Small intestine (tissue), 7 donors: Measurements from ENCODE around the gene SYMPK. TPM values are rescaled to one million over a fixed set of nuclear protein-coding genes. Genes with fewer than 3 reads are reported as not detected.
A peak's percentile ranks its signal among the peaks of the same experiment; 100 is the strongest.
"Not testable (repeated sequence)": the region's sequence is repeated elsewhere in the genome, so short reads cannot be mapped to it uniquely, and the experiment has no call there.

ENCODE experiments used
- DNase-seq, 2 donors: peaks; one replicate each; pipeline versions ENCODE4 v3.0.0 to v3.0.0-alpha.2; 2013
- FAIRE-seq: peaks from 2 replicates; lab custom pipeline; 2012; peaks lifted over from hg19 to GRCh38; lab: Jason Lieb, UNC
- H3K27ac ChIP-seq, 3 donors: one replicate each; pipeline ENCODE4 v1.5.1; 2013; ENCODE audit warnings: low read length in 2 of 3, mild to moderate bottlenecking in 2 of 3, control low read depth in 1 of 3, inconsistent platforms in 1 of 3, low read depth in 1 of 3, moderate library complexity in 1 of 3
- H3K27me3 ChIP-seq, 3 donors: one replicate each; pipeline ENCODE4 v1.6.1; 2013; ENCODE audit warnings: low read length in 3 of 3, inconsistent platforms in 1 of 3; ENCODE audit not compliant: control insufficient read depth in 3 of 3, insufficient read depth in 3 of 3
- H3K36me3 ChIP-seq, 3 donors: one replicate each; pipeline ENCODE4 v1.6.1; 2013; ENCODE audit warnings: low read length in 3 of 3, inconsistent platforms in 1 of 3, low read depth in 1 of 3, mild to moderate bottlenecking in 1 of 3, moderate library complexity in 1 of 3; ENCODE audit not compliant: control insufficient read depth in 3 of 3, insufficient read depth in 2 of 3
- H3K4me1 ChIP-seq, 3 donors: one replicate each; pipeline ENCODE4 v1.6.1; 2013; ENCODE audit warnings: low read length in 2 of 3, inconsistent platforms in 1 of 3, low read depth in 1 of 3, mild to moderate bottlenecking in 1 of 3, moderate library complexity in 1 of 3; ENCODE audit not compliant: control insufficient read depth in 3 of 3, insufficient read depth in 2 of 3
- H3K4me3 ChIP-seq, 3 donors: one replicate each; pipeline ENCODE4 v1.5.1; 2013; ENCODE audit warnings: low read length in 3 of 3, control low read depth in 1 of 3, inconsistent platforms in 1 of 3, low read depth in 1 of 3, mild to moderate bottlenecking in 1 of 3, moderate library complexity in 1 of 3
- H3K9me3 ChIP-seq, 2 donors: one replicate each; pipeline ENCODE4 v1.6.1; 2013; ENCODE audit warnings: low read depth in 1 of 2, low read length in 1 of 2; ENCODE audit not compliant: control insufficient read depth in 2 of 2, insufficient read depth in 1 of 2
- WGBS, 3 donors: extraction: QIAGEN DNeasy Blood & Tissue Kit; methylation state at CpG; one replicate each; pipeline ENCODE4 v1.1.7; 2013; 5-methylcytosine and 5-hydroxymethylcytosine counted together
- polyA plus RNA-seq, 4 donors: library from polyadenylated mRNA; stranded (reverse) in 3 of 4; unstranded in 1 of 4; fragments of 200-250 nt in 3 of 4; fragments of 120-200 nt in 1 of 4; gene quantifications; one replicate each; pipeline versions ENCODE4 v1.2.1 to v1.2.3, GENCODE V29; 2013
- donor health status: healthy with polysubstance abuse.
- donor health status: control.
- donor health status: control.
- donor health status: Bipolar disorder and iron deficiency.
- donor health status: healthy.

The SYMPK gene
- polyA plus RNA-seq, 4 donors, result 64.8 to 106 (median 72.4) TPM

GRCh38 chr19:45901912-45902650 lies 39.1 kb upstream of the SYMPK start, which contains the start of gene MYPOP:
Gene MYPOP, minus strand, starts transcription at chr19:45902613. Its CDS starts 840 bp downstream, at chr19:45901773.
- Histone ChIP-seq H3K4me3 (peak within 1 kb of the TSS; percentile 73 to 83 (median 77)), H3K36me3 (peaks cover 0 to 27% (median 3%) of the 10 kb centered on the region in 3 donors), H3K27ac (peak within 1 kb of the TSS; percentile 58 to 78 (median 68)), H3K27me3 (no peaks in the 10 kb centered on the region), H3K9me3 (no peaks in the 10 kb centered on the region), H3K4me1 (peaks cover 0 to 8% (median 0%) of the 10 kb centered on the region in 3 donors)
- FAIRE-seq, result no peak
- no peak for DNase-seq
- WGBS, 3 donors, result 0 to 1% (median 0%) methylated on average over 35 to 47 of the region's 47 CpGs

- no peak for FAIRE-seq
- WGBS, 3 donors, result 5 to 10% (median 9%) methylated on average over 55 to 69 of the region's 69 CpGs
Observed at GRCh38 chr19:45901432-45901911, 38.5 kb upstream of the SYMPK start.

GRCh38 chr19:45900738-45901431 lies 37.9 kb upstream of the SYMPK start:
- Histone ChIP-seq H3K9me3 (no peaks in the 10 kb centered on the region), H3K27me3 (no peaks in the 10 kb centered on the region), H3K36me3 (peaks cover 0 to 34% (median 3%) of the 10 kb centered on the region in 3 donors), H3K27ac (no peak overlapping the region), H3K4me3 (peak overlapping the region; percentile 73 to 83 (median 77)), H3K4me1 (peaks cover 0 to 12% (median 0%) of the 10 kb centered on the region in 3 donors)
- no peak for FAIRE-seq
- peak in 1 of 2 donors; percentile 44 for DNase-seq
- WGBS, 3 donors, result 58 to 64% (median 64%) methylated on average over 17 to 22 of the region's 22 CpGs

More at GRCh38 chr19:45901432-45901911, 38.5 kb upstream of the SYMPK start:
- Histone ChIP-seq H3K4me3 (peak overlapping the region; percentile 73 to 83 (median 77)), H3K9me3 (no peaks in the 10 kb centered on the region), H3K27me3 (no peaks in the 10 kb centered on the region), H3K36me3 (peaks cover 0 to 30% (median 3%) of the 10 kb centered on the region in 3 donors), H3K27ac (no peak overlapping the region), H3K4me1 (peaks cover 0 to 8% (median 0%) of the 10 kb centered on the region in 3 donors)
- peak in 1 of 2 donors; percentile 77 for DNase-seq

- WGBS, 3 donors, result 89 to 96% (median 95%) methylated on average over 4 of the region's 4 CpGs
- Histone ChIP-seq H3K36me3 (peaks cover 0 to 43% (median 4%) of the 10 kb centered on the region in 3 donors), H3K4me3 (no peak overlapping the region), H3K4me1 (peaks cover 0 to 21% (median 0%) of the 10 kb centered on the region in 3 donors), H3K27me3 (no peaks in the 10 kb centered on the region), H3K27ac (no peak overlapping the region), H3K9me3 (no peaks in the 10 kb centered on the region)
- FAIRE-seq (no peak), DNase-seq (no peak)
Observed at GRCh38 chr19:45899919-45900589, 37.1 kb upstream of the SYMPK start.

- no peaks in the 10 kb centered on the region for H3K9me3 ChIP-seq
- FAIRE-seq (no peak), DNase-seq (no peak)
- H3K4me3 ChIP-seq, result no peak overlapping the region
- peaks cover 0 to 28% (median 0%) of the 10 kb centered on the region in 3 donors for H3K4me1 ChIP-seq
- no peaks in the 10 kb centered on the region for H3K27me3 ChIP-seq
- peaks cover 0 to 51% (median 5%) of the 10 kb centered on the region in 3 donors for H3K36me3 ChIP-seq
- WGBS, 3 donors, result 90 to 97% (median 96%) methylated on average over 5 to 7 of the region's 7 CpGs
- H3K27ac ChIP-seq, result no peak overlapping the region
Observed at GRCh38 chr19:45899253-45899652, 36.3 kb upstream of the SYMPK start.

GRCh38 chr19:45897261-45897812 lies 34.4 kb upstream of the SYMPK start:
- H3K36me3 ChIP-seq, result peaks cover 0 to 57% (median 5%) of the 10 kb centered on the region in 3 donors
- no peaks in the 10 kb centered on the region for H3K27me3 ChIP-seq
- no peak for FAIRE-seq
- peaks cover 0 to 26% (median 0%) of the 10 kb centered on the region in 3 donors for H3K4me1 ChIP-seq
- no peaks in the 10 kb centered on the region for H3K9me3 ChIP-seq
- no peak overlapping the region for H3K27ac ChIP-seq
- no peak overlapping the region for H3K4me3 ChIP-seq
- no peak for DNase-seq
- WGBS, 3 donors, result 84 to 92% (median 88%) methylated on average over 8 of the region's 8 CpGs

GRCh38 chr19:45895983-45896599 lies 33.1 kb upstream of the SYMPK start:
- Histone ChIP-seq H3K27ac (peak overlapping the region in 1 of 3 donors; percentile 36), H3K36me3 (peaks cover 0 to 66% (median 5%) of the 10 kb centered on the region in 3 donors), H3K4me1 (peaks cover 0 to 26% (median 0%) of the 10 kb centered on the region in 3 donors)
- not testable (repeated sequence) for H3K9me3 ChIP-seq, H3K27me3 ChIP-seq, DNase-seq, H3K4me3 ChIP-seq, FAIRE-seq
- 93 to 97% (median 97%) methylated on average over 12 of the region's 12 CpGs for WGBS, 3 donors
